ENCODE measurements around the gene KDM1B. TPM values are rescaled to one million over a fixed set of nuclear protein-coding genes. Genes with fewer than 3 reads are reported as not detected.
"Not testable (repeated sequence)": the region's sequence is repeated elsewhere in the genome, so short reads cannot be mapped to it uniquely, and the experiment has no call there.

Gene KDM1B
- total and polyA plus RNA-seq, 5 donors from 2014 or later = 0.94 to 13.1 (median 3.2) TPM

- H3K4me3 Mint-ChIP-seq = no peak overlapping the region
- H3K4me1 ChIP-seq (ENCODE audit: control insufficient read depth, insufficient read depth, low read length, poor library complexity, severe bottlenecking) = no peaks in the 10 kb centered on the region
- H3K9me3 Mint-ChIP-seq = peaks cover 0 to 1% (median 0%) of the 10 kb centered on the region in 7 donors
- peaks cover 40% of the 10 kb centered on the region for H3K36me3 Mint-ChIP-seq
- ATAC-seq (ENCODE audit: low read depth in 2 of 2) (no peak), DNase-seq (no peak)
- no peak overlapping the region for H3K27ac ChIP-seq (ENCODE audit: insufficient read depth, low read length, poor library complexity, severe bottlenecking)
- H3K9me3 ChIP-seq (ENCODE audit: control insufficient read depth in 2 of 2, low read length in 2 of 2) = no peaks in the 10 kb centered on the region
- H3K36me3 ChIP-seq (ENCODE audit: control insufficient read depth, insufficient read depth, low read length) = peaks cover 17% of the 10 kb centered on the region
- no peaks in the 10 kb centered on the region for H3K27me3 Mint-ChIP-seq
- H3K27me3 ChIP-seq (ENCODE audit: control insufficient read depth, insufficient read depth, low read length) = no peaks in the 10 kb centered on the region
- H3K4me3 ChIP-seq (ENCODE audit: low read depth, low read length) = no peak overlapping the region
- H3K4me1 Mint-ChIP-seq = no peaks in the 10 kb centered on the region
- H3K27ac Mint-ChIP-seq = no peak overlapping the region
Observed at GRCh38 chr6:18192026-18192425, 36.8 kb downstream of the KDM1B start.

GRCh38 chr6:18203786-18204185, 48.6 kb downstream of the KDM1B start:
- no peaks in the 10 kb centered on the region for H3K27me3 ChIP-seq (ENCODE audit: control insufficient read depth, insufficient read depth, low read length)
- H3K9me3 ChIP-seq (ENCODE audit: control insufficient read depth in 2 of 2, low read length in 2 of 2) = no peaks in the 10 kb centered on the region
- ATAC-seq (ENCODE audit: low read depth in 2 of 2) (no peak), DNase-seq (no peak)
- no peak overlapping the region for H3K4me3 ChIP-seq (ENCODE audit: low read depth, low read length)
- Mint-ChIP-seq H3K27ac (no peak overlapping the region), H3K4me3 (no peak overlapping the region), H3K9me3 (no peaks in the 10 kb centered on the region), H3K27me3 (no peaks in the 10 kb centered on the region), H3K36me3 (peaks cover 40% of the 10 kb centered on the region), H3K4me1 (no peaks in the 10 kb centered on the region)
- H3K4me1 ChIP-seq (ENCODE audit: control insufficient read depth, insufficient read depth, low read length, poor library complexity, severe bottlenecking) = no peaks in the 10 kb centered on the region
- peaks cover 45% of the 10 kb centered on the region for H3K36me3 ChIP-seq (ENCODE audit: control insufficient read depth, insufficient read depth, low read length)
- H3K27ac ChIP-seq (ENCODE audit: insufficient read depth, low read length, poor library complexity, severe bottlenecking) = no peak overlapping the region

GRCh38 chr6:18204691-18205090, 49.5 kb downstream of the KDM1B start:
- Histone ChIP-seq H3K4me1 (ENCODE audit: control insufficient read depth, insufficient read depth, low read length, poor library complexity, severe bottlenecking) (no peaks in the 10 kb centered on the region), H3K27me3 (ENCODE audit: control insufficient read depth, insufficient read depth, low read length) (no peaks in the 10 kb centered on the region), H3K9me3 (ENCODE audit: control insufficient read depth in 2 of 2, low read length in 2 of 2) (no peaks in the 10 kb centered on the region), H3K27ac (ENCODE audit: insufficient read depth, low read length, poor library complexity, severe bottlenecking) (no peak overlapping the region), H3K36me3 (ENCODE audit: control insufficient read depth, insufficient read depth, low read length) (peaks cover 42% of the 10 kb centered on the region), H3K4me3 (ENCODE audit: low read depth, low read length) (no peak overlapping the region)
- Mint-ChIP-seq H3K9me3 (no peaks in the 10 kb centered on the region), H3K27me3 (no peaks in the 10 kb centered on the region), H3K4me1 (no peaks in the 10 kb centered on the region), H3K4me3 (no peak overlapping the region), H3K27ac (peak overlapping the region in 2 of 3 donors; percentile 1 to 13), H3K36me3 (peaks cover 46% of the 10 kb centered on the region)
- no peak for DNase-seq
- no peak for ATAC-seq (ENCODE audit: low read depth in 2 of 2)

GRCh38 chr6:18206591-18206990, 51.4 kb downstream of the KDM1B start:
- Mint-ChIP-seq H3K4me3 (no peak overlapping the region), H3K27me3 (no peaks in the 10 kb centered on the region), H3K27ac (no peak overlapping the region), H3K9me3 (no peaks in the 10 kb centered on the region), H3K4me1 (peaks cover 0 to 6% (median 3%) of the 10 kb centered on the region in 4 donors), H3K36me3 (peaks cover 45% of the 10 kb centered on the region)
- no peaks in the 10 kb centered on the region for H3K9me3 ChIP-seq (ENCODE audit: control insufficient read depth in 2 of 2, low read length in 2 of 2)
- no peaks in the 10 kb centered on the region for H3K27me3 ChIP-seq (ENCODE audit: control insufficient read depth, insufficient read depth, low read length)
- H3K36me3 ChIP-seq (ENCODE audit: control insufficient read depth, insufficient read depth, low read length) = peaks cover 28% of the 10 kb centered on the region
- H3K4me1 ChIP-seq (ENCODE audit: control insufficient read depth, insufficient read depth, low read length, poor library complexity, severe bottlenecking) = no peaks in the 10 kb centered on the region
- no peak overlapping the region for H3K4me3 ChIP-seq (ENCODE audit: low read depth, low read length)
- H3K27ac ChIP-seq (ENCODE audit: insufficient read depth, low read length, poor library complexity, severe bottlenecking) = no peak overlapping the region
- no peak for ATAC-seq (ENCODE audit: low read depth in 2 of 2)
- no peak for DNase-seq

GRCh38 chr6:18207438-18207837, 52.2 kb downstream of the KDM1B start:
- no peaks in the 10 kb centered on the region for H3K27me3 Mint-ChIP-seq
- H3K4me3 ChIP-seq (ENCODE audit: low read depth, low read length) = no peak overlapping the region
- ATAC-seq (ENCODE audit: low read depth in 2 of 2) (no peak), DNase-seq (no peak)
- H3K27ac ChIP-seq (ENCODE audit: insufficient read depth, low read length, poor library complexity, severe bottlenecking) = no peak overlapping the region
- peaks cover 46% of the 10 kb centered on the region for H3K36me3 Mint-ChIP-seq
- no peaks in the 10 kb centered on the region for H3K9me3 Mint-ChIP-seq
- H3K27ac Mint-ChIP-seq = no peak overlapping the region
- no peak overlapping the region for H3K4me3 Mint-ChIP-seq
- H3K4me1 Mint-ChIP-seq = peaks cover 0 to 10% (median 4%) of the 10 kb centered on the region in 4 donors
- no peaks in the 10 kb centered on the region for H3K4me1 ChIP-seq (ENCODE audit: control insufficient read depth, insufficient read depth, low read length, poor library complexity, severe bottlenecking)
- peaks cover 21% of the 10 kb centered on the region for H3K36me3 ChIP-seq (ENCODE audit: control insufficient read depth, insufficient read depth, low read length)
- no peaks in the 10 kb centered on the region for H3K27me3 ChIP-seq (ENCODE audit: control insufficient read depth, insufficient read depth, low read length)
- no peaks in the 10 kb centered on the region for H3K9me3 ChIP-seq (ENCODE audit: control insufficient read depth in 2 of 2, low read length in 2 of 2)

- no peaks in the 10 kb centered on the region for H3K9me3 ChIP-seq (ENCODE audit: control insufficient read depth in 2 of 2, low read length in 2 of 2)
- H3K27ac ChIP-seq (ENCODE audit: insufficient read depth, low read length, poor library complexity, severe bottlenecking) = no peak overlapping the region
- H3K27me3 ChIP-seq (ENCODE audit: control insufficient read depth, insufficient read depth, low read length) = no peaks in the 10 kb centered on the region
- no peaks in the 10 kb centered on the region for H3K4me1 ChIP-seq (ENCODE audit: control insufficient read depth, insufficient read depth, low read length, poor library complexity, severe bottlenecking)
- Mint-ChIP-seq H3K27ac (no peak overlapping the region), H3K4me1 (peaks cover 0 to 10% (median 5%) of the 10 kb centered on the region in 4 donors), H3K36me3 (peaks cover 45% of the 10 kb centered on the region), H3K4me3 (no peak overlapping the region), H3K27me3 (no peaks in the 10 kb centered on the region), H3K9me3 (no peaks in the 10 kb centered on the region)
- peaks cover 20% of the 10 kb centered on the region for H3K36me3 ChIP-seq (ENCODE audit: control insufficient read depth, insufficient read depth, low read length)
- ATAC-seq (ENCODE audit: low read depth in 2 of 2) = no peak
- no peak for DNase-seq
- H3K4me3 ChIP-seq (ENCODE audit: low read depth, low read length) = no peak overlapping the region
Observed at GRCh38 chr6:18207949-18208348, 52.7 kb downstream of the KDM1B start.

- H3K27ac Mint-ChIP-seq; H3K27ac ChIP-seq (ENCODE audit: insufficient read depth, low read length, poor library complexity, severe bottlenecking); H3K4me1 ChIP-seq (ENCODE audit: control insufficient read depth, insufficient read depth, low read length, poor library complexity, severe bottlenecking); H3K4me3 Mint-ChIP-seq; H3K4me3 ChIP-seq (ENCODE audit: low read depth, low read length); H3K27me3 Mint-ChIP-seq; H3K27me3 ChIP-seq (ENCODE audit: control insufficient read depth, insufficient read depth, low read length); H3K9me3 Mint-ChIP-seq; DNase-seq; ATAC-seq (ENCODE audit: low read depth in 2 of 2); H3K9me3 ChIP-seq (ENCODE audit: control insufficient read depth in 2 of 2, low read length in 2 of 2); H3K4me1 Mint-ChIP-seq: not testable (repeated sequence)
- H3K36me3 Mint-ChIP-seq = peaks cover 44% of the 10 kb centered on the region
- peaks cover 20% of the 10 kb centered on the region for H3K36me3 ChIP-seq (ENCODE audit: control insufficient read depth, insufficient read depth, low read length)
Observed at GRCh38 chr6:18208778-18209177, 53.6 kb downstream of the KDM1B start.

- Histone ChIP-seq H3K27ac (ENCODE audit: insufficient read depth, low read length, poor library complexity, severe bottlenecking) (no peak overlapping the region), H3K4me3 (ENCODE audit: low read depth, low read length) (no peak overlapping the region), H3K9me3 (ENCODE audit: control insufficient read depth in 2 of 2, low read length in 2 of 2) (no peaks in the 10 kb centered on the region), H3K36me3 (ENCODE audit: control insufficient read depth, insufficient read depth, low read length) (peaks cover 20% of the 10 kb centered on the region), H3K4me1 (ENCODE audit: control insufficient read depth, insufficient read depth, low read length, poor library complexity, severe bottlenecking) (no peaks in the 10 kb centered on the region), H3K27me3 (ENCODE audit: control insufficient read depth, insufficient read depth, low read length) (no peaks in the 10 kb centered on the region)
- Mint-ChIP-seq H3K27me3 (no peaks in the 10 kb centered on the region), H3K9me3 (no peaks in the 10 kb centered on the region), H3K4me3 (no peak overlapping the region), H3K36me3 (peaks cover 49% of the 10 kb centered on the region), H3K4me1 (peaks cover 0 to 13% (median 8%) of the 10 kb centered on the region in 4 donors), H3K27ac (no peak overlapping the region)
- ATAC-seq (ENCODE audit: low read depth in 2 of 2) (no peak), DNase-seq (no peak)
Observed at GRCh38 chr6:18209539-18210197, 54.4 kb downstream of the KDM1B start.
